H1 (cell line): ENCODE measurements around the gene DCAF7. TPM values are rescaled to one million over a fixed set of nuclear protein-coding genes. Genes with fewer than 3 reads are reported as not detected.

Experiments
- ATF2 ChIP-seq: IDR thresholded peaks from 2 replicates; pipeline ENCODE4 v1.6.1; 2012; ENCODE audit warnings: low read length, inconsistent platforms
- CBX8 ChIP-seq: fragments of 300-800, 300-1000 bp; sonication (generic); IDR thresholded peaks from 2 replicates; pipeline ENCODE4 v1.7.1; 2016; ENCODE audit warnings: low read depth, low read length, borderline replicate concordance
- E2F6 ChIP-seq: IDR thresholded peaks from 2 replicates; pipeline ENCODE4 v1.6.1; 2012; ENCODE audit warnings: inconsistent platforms
- EGR1 ChIP-seq: IDR thresholded peaks from 2 replicates; pipeline ENCODE4 v1.6.1; 2011; ENCODE audit warnings: low read depth, low read length, borderline replicate concordance
- EP300 ChIP-seq, 2 experiments: IDR thresholded peaks; 1 replicate in 1 of 2; 2 replicates in 1 of 2; pipeline ENCODE4 v1.6.1; 2011 to 2012; ENCODE audit warnings: low read depth in 2 of 2, low read length in 2 of 2, mild to moderate bottlenecking in 2 of 2, borderline replicate concordance in 1 of 2, inconsistent platforms in 1 of 2, moderate library complexity in 1 of 2
- GTF2F1 ChIP-seq: IDR thresholded peaks from 2 replicates; pipeline ENCODE4 v1.6.1; 2012; ENCODE audit warnings: low read depth, low read length, improper control_type of control experiment, borderline replicate concordance
- KDM4A ChIP-seq: IDR thresholded peaks from one replicate; pipeline ENCODE4 v1.7.1; 2012; ENCODE audit warnings: low read depth, mild to moderate bottlenecking, moderate library complexity, low read length, inconsistent platforms; ENCODE audit not compliant: severe bottlenecking
- PHF8 ChIP-seq: fragments of 200-600 bp; sonication (generic); conservative IDR thresholded peaks from 2 replicates; pipeline ENCODE4 v1.7.1; 2012; ENCODE audit warnings: low read depth, mild to moderate bottlenecking, inconsistent platforms, low read length, moderate library complexity
- polyA plus RNA-seq, 7 experiments: library from polyadenylated mRNA; depleted of rRNA in 3 of 7; stranded (reverse) in 5 of 7; unstranded in 2 of 7; fragments of >200 nt in 5 of 7; fragments of 200-250 nt in 2 of 7; gene quantifications; 1 replicate in 5 of 7; 2 replicates in 1 of 7; 4 replicates in 1 of 7; pipeline versions ENCODE4 v1.2.1 to v1.2.3, GENCODE V29; 2011 to 2013; ENCODE audit warnings: missing spikeins in 2 of 7, mixed read lengths in 2 of 7
- total RNA-seq: library from RNA; stranded (reverse); fragmentation: NEBNext Ultra II Directional; extraction: Animal tissue kit (Norgen Biotek cat#: 25700); gene quantifications from 2 replicates; pipeline ENCODE4 v1.2.1, GENCODE V29; 2021

DCAF7 gene
- total and polyA plus RNA-seq, 2 of the 8 experiments (the other 6 are each of a cell fraction or from before 2014, with no cell fraction given) = 74.9 to 94.1 TPM

- TF ChIP-seq PHF8 = no peak
- TF ChIP-seq EP300 (IDR thresholded peaks at IDR 0.05; ENCODE audit: borderline replicate concordance in 1 of 2, low read depth in 2 of 2, low read length in 2 of 2) = no peak
- TF ChIP-seq E2F6 = no peak
- no peak for TF ChIP-seq ATF2
- TF ChIP-seq GTF2F1 = no peak
- no peak for TF ChIP-seq EGR1
- TF ChIP-seq KDM4A = no peak
- no peak for TF ChIP-seq CBX8
Observed at GRCh38 chr17:63634163-63634562, 83.9 kb downstream of the DCAF7 start (continued).
